ENCODE results near the gene MOBP.
"Not testable (repeated sequence)": the region's sequence is repeated elsewhere in the genome, so short reads cannot be mapped to it uniquely, and the experiment has no call there.

The MOBP gene

GRCh38 chr3:39449796-39450195 is 17.7 kb upstream of the MOBP start:
- H3K27me3 ChIP-seq (ENCODE audit: control insufficient read depth in 1 of 2, insufficient read depth in 2 of 2, low read length in 2 of 2): no peaks in the 10 kb centered on the region
- no peaks in the 10 kb centered on the region for H3K4me1 ChIP-seq (ENCODE audit: control insufficient read depth, insufficient read depth, low read length)
- no peaks in the 10 kb centered on the region for H3K36me3 ChIP-seq (ENCODE audit: control insufficient read depth in 2 of 2, insufficient read depth in 2 of 2, low read length in 2 of 2)
- no peak overlapping the region for H3K4me3 ChIP-seq (ENCODE audit: low read length in 2 of 2)
- H3K9ac ChIP-seq (ENCODE audit: low read length in 2 of 2): no peak overlapping the region
- H3K27ac ChIP-seq (ENCODE audit: low read length): no peak overlapping the region
- no peaks in the 10 kb centered on the region for H3K9me3 ChIP-seq (ENCODE audit: control insufficient read depth in 2 of 2, low read length in 2 of 2)

- Histone ChIP-seq H3K4me1 (ENCODE audit: control insufficient read depth, insufficient read depth, low read length) (no peaks in the 10 kb centered on the region), H3K27me3 (ENCODE audit: control insufficient read depth in 1 of 2, insufficient read depth in 2 of 2, low read length in 2 of 2) (no peaks in the 10 kb centered on the region), H3K36me3 (ENCODE audit: control insufficient read depth in 2 of 2, insufficient read depth in 2 of 2, low read length in 2 of 2) (no peaks in the 10 kb centered on the region), H3K9ac (ENCODE audit: low read length in 2 of 2) (no peak overlapping the region), H3K27ac (ENCODE audit: low read length) (no peak overlapping the region), H3K4me3 (ENCODE audit: low read length in 2 of 2) (no peak overlapping the region), H3K9me3 (ENCODE audit: control insufficient read depth in 2 of 2, low read length in 2 of 2) (no peaks in the 10 kb centered on the region)
These were observed 14.3 kb upstream of the MOBP start for GRCh38 chr3:39453134-39453533.

GRCh38 chr3:39453872-39454271 is 13.6 kb upstream of the MOBP start:
- H3K4me3 ChIP-seq (ENCODE audit: low read length in 2 of 2); H3K27me3 ChIP-seq (ENCODE audit: control insufficient read depth in 1 of 2, insufficient read depth in 2 of 2, low read length in 2 of 2); H3K36me3 ChIP-seq (ENCODE audit: control insufficient read depth in 2 of 2, insufficient read depth in 2 of 2, low read length in 2 of 2); H3K27ac ChIP-seq (ENCODE audit: low read length); H3K4me1 ChIP-seq (ENCODE audit: control insufficient read depth, insufficient read depth, low read length); H3K9ac ChIP-seq (ENCODE audit: low read length in 2 of 2); H3K9me3 ChIP-seq (ENCODE audit: control insufficient read depth in 2 of 2, low read length in 2 of 2): not testable (repeated sequence)

- no peaks in the 10 kb centered on the region for H3K4me1 ChIP-seq (ENCODE audit: control insufficient read depth, insufficient read depth, low read length)
- no peaks in the 10 kb centered on the region for H3K9me3 ChIP-seq (ENCODE audit: control insufficient read depth in 2 of 2, low read length in 2 of 2)
- no peak overlapping the region for H3K27ac ChIP-seq (ENCODE audit: low read length)
- no peak overlapping the region for H3K9ac ChIP-seq (ENCODE audit: low read length in 2 of 2)
- no peaks in the 10 kb centered on the region for H3K36me3 ChIP-seq (ENCODE audit: control insufficient read depth in 2 of 2, insufficient read depth in 2 of 2, low read length in 2 of 2)
- no peak overlapping the region for H3K4me3 ChIP-seq (ENCODE audit: low read length in 2 of 2)
- no peaks in the 10 kb centered on the region for H3K27me3 ChIP-seq (ENCODE audit: control insufficient read depth in 1 of 2, insufficient read depth in 2 of 2, low read length in 2 of 2)
These were observed 12.8 kb upstream of the MOBP start for GRCh38 chr3:39454591-39455217.

- Histone ChIP-seq H3K27me3 (ENCODE audit: control insufficient read depth in 1 of 2, insufficient read depth in 2 of 2, low read length in 2 of 2) (no peaks in the 10 kb centered on the region), H3K9me3 (ENCODE audit: control insufficient read depth in 2 of 2, low read length in 2 of 2) (no peaks in the 10 kb centered on the region), H3K36me3 (ENCODE audit: control insufficient read depth in 2 of 2, insufficient read depth in 2 of 2, low read length in 2 of 2) (no peaks in the 10 kb centered on the region), H3K4me1 (ENCODE audit: control insufficient read depth, insufficient read depth, low read length) (no peaks in the 10 kb centered on the region), H3K9ac (ENCODE audit: low read length in 2 of 2) (no peak overlapping the region), H3K27ac (ENCODE audit: low read length) (no peak overlapping the region), H3K4me3 (ENCODE audit: low read length in 2 of 2) (no peak overlapping the region)
These were observed 11.3 kb upstream of the MOBP start for GRCh38 chr3:39456159-39456558.

GRCh38 chr3:39457361-39457760 is 10.1 kb upstream of the MOBP start:
- H3K27me3 ChIP-seq (ENCODE audit: control insufficient read depth in 1 of 2, insufficient read depth in 2 of 2, low read length in 2 of 2): no peaks in the 10 kb centered on the region
- no peak overlapping the region for H3K27ac ChIP-seq (ENCODE audit: low read length)
- H3K4me1 ChIP-seq (ENCODE audit: control insufficient read depth, insufficient read depth, low read length): no peaks in the 10 kb centered on the region
- H3K36me3 ChIP-seq (ENCODE audit: control insufficient read depth in 2 of 2, insufficient read depth in 2 of 2, low read length in 2 of 2): no peaks in the 10 kb centered on the region
- H3K9ac ChIP-seq (ENCODE audit: low read length in 2 of 2): no peak overlapping the region
- H3K4me3 ChIP-seq (ENCODE audit: low read length in 2 of 2): no peak overlapping the region
- H3K9me3 ChIP-seq (ENCODE audit: control insufficient read depth in 2 of 2, low read length in 2 of 2): no peaks in the 10 kb centered on the region

GRCh38 chr3:39458579-39458978 is 8.9 kb upstream of the MOBP start:
- H3K4me1 ChIP-seq (ENCODE audit: control insufficient read depth, insufficient read depth, low read length); H3K4me3 ChIP-seq (ENCODE audit: low read length in 2 of 2); H3K27me3 ChIP-seq (ENCODE audit: control insufficient read depth in 1 of 2, insufficient read depth in 2 of 2, low read length in 2 of 2); H3K27ac ChIP-seq (ENCODE audit: low read length); H3K36me3 ChIP-seq (ENCODE audit: control insufficient read depth in 2 of 2, insufficient read depth in 2 of 2, low read length in 2 of 2); H3K9me3 ChIP-seq (ENCODE audit: control insufficient read depth in 2 of 2, low read length in 2 of 2); H3K9ac ChIP-seq (ENCODE audit: low read length in 2 of 2): not testable (repeated sequence)

GRCh38 chr3:39460677-39461076 is 6.8 kb upstream of the MOBP start:
- no peak overlapping the region for H3K27ac ChIP-seq (ENCODE audit: low read length)
- no peaks in the 10 kb centered on the region for H3K36me3 ChIP-seq (ENCODE audit: control insufficient read depth in 2 of 2, insufficient read depth in 2 of 2, low read length in 2 of 2)
- no peaks in the 10 kb centered on the region for H3K4me1 ChIP-seq (ENCODE audit: control insufficient read depth, insufficient read depth, low read length)
- H3K27me3 ChIP-seq (ENCODE audit: control insufficient read depth in 1 of 2, insufficient read depth in 2 of 2, low read length in 2 of 2): no peaks in the 10 kb centered on the region
- H3K9ac ChIP-seq (ENCODE audit: low read length in 2 of 2): no peak overlapping the region
- H3K9me3 ChIP-seq (ENCODE audit: control insufficient read depth in 2 of 2, low read length in 2 of 2): no peaks in the 10 kb centered on the region
- no peak overlapping the region for H3K4me3 ChIP-seq (ENCODE audit: low read length in 2 of 2)

- Histone ChIP-seq H3K9me3 (ENCODE audit: control insufficient read depth in 2 of 2, low read length in 2 of 2) (no peaks in the 10 kb centered on the region), H3K27me3 (ENCODE audit: control insufficient read depth in 1 of 2, insufficient read depth in 2 of 2, low read length in 2 of 2) (no peaks in the 10 kb centered on the region), H3K27ac (ENCODE audit: low read length) (no peak overlapping the region)
These were observed 4.2 kb upstream of the MOBP start for GRCh38 chr3:39463269-39463668.

GRCh38 chr3:39466988-39467387 is 492 bp upstream of the MOBP start:
- Histone ChIP-seq H3K27ac (ENCODE audit: low read length) (no peak overlapping the region), H3K36me3 (ENCODE audit: control insufficient read depth in 2 of 2, insufficient read depth in 2 of 2, low read length in 2 of 2) (no peaks in the 10 kb centered on the region), H3K4me1 (ENCODE audit: control insufficient read depth, insufficient read depth, low read length) (no peaks in the 10 kb centered on the region), H3K4me3 (ENCODE audit: low read length in 2 of 2) (no peak overlapping the region), H3K9ac (ENCODE audit: low read length in 2 of 2) (no peak overlapping the region), H3K9me3 (ENCODE audit: control insufficient read depth in 2 of 2, low read length in 2 of 2) (no peaks in the 10 kb centered on the region), H3K27me3 (ENCODE audit: control insufficient read depth in 1 of 2, insufficient read depth in 2 of 2, low read length in 2 of 2) (peaks cover 0 to 4% of the 10 kb centered on the region in 2 donors)

More at GRCh38 chr3:39463269-39463668, 4.2 kb upstream of the MOBP start:
- no peaks in the 10 kb centered on the region for H3K4me1 ChIP-seq (ENCODE audit: control insufficient read depth, insufficient read depth, low read length)
- H3K4me3 ChIP-seq (ENCODE audit: low read length in 2 of 2): no peak overlapping the region
- H3K9ac ChIP-seq (ENCODE audit: low read length in 2 of 2): no peak overlapping the region
- no peaks in the 10 kb centered on the region for H3K36me3 ChIP-seq (ENCODE audit: control insufficient read depth in 2 of 2, insufficient read depth in 2 of 2, low read length in 2 of 2)

GRCh38 chr3:39468108-39468436 is 592 bp downstream of the MOBP start:
- no peaks in the 10 kb centered on the region for H3K4me1 ChIP-seq (ENCODE audit: control insufficient read depth, insufficient read depth, low read length)
- no peak overlapping the region for H3K9ac ChIP-seq (ENCODE audit: low read length in 2 of 2)
- H3K27me3 ChIP-seq (ENCODE audit: control insufficient read depth in 1 of 2, insufficient read depth in 2 of 2, low read length in 2 of 2): peaks cover 0 to 4% of the 10 kb centered on the region in 2 donors
- H3K9me3 ChIP-seq (ENCODE audit: control insufficient read depth in 2 of 2, low read length in 2 of 2): no peaks in the 10 kb centered on the region
- no peaks in the 10 kb centered on the region for H3K36me3 ChIP-seq (ENCODE audit: control insufficient read depth in 2 of 2, insufficient read depth in 2 of 2, low read length in 2 of 2)
- no peak overlapping the region for H3K27ac ChIP-seq (ENCODE audit: low read length)
- no peak overlapping the region for H3K4me3 ChIP-seq (ENCODE audit: low read length in 2 of 2)

Measured in stomach smooth muscle (tissue), 2 donors.